Brain microvascular endothelial cell (primary cell): ENCODE measurements around the gene SELENOM.

Experiments
- DNase-seq: peaks from one replicate; pipeline ENCODE4 v3.0.0-alpha.2; 2020
- H3K27ac ChIP-seq: fragments of 250-450 bp; sonication (Bioruptor Pico); 2 replicates; pipeline ENCODE4 v1.5.1; 2020; ENCODE audit warnings: mild to moderate bottlenecking, moderate library complexity
- H3K27me3 ChIP-seq: fragments of 250-450 bp; sonication (Bioruptor Pico); replicated peaks from 2 replicates; pipeline ENCODE4 v1.5.1; 2020; ENCODE audit warnings: mild to moderate bottlenecking
- H3K36me3 ChIP-seq: fragments of 250-450 bp; sonication (Bioruptor Pico); replicated peaks from 2 replicates; pipeline ENCODE4 v1.5.1; 2020; ENCODE audit warnings: mild to moderate bottlenecking
- H3K4me3 ChIP-seq: 2 replicates; pipeline ENCODE4 v1.5.1; 2011; ENCODE audit warnings: low read depth, mild to moderate bottlenecking, control low read depth, low read length, moderate library complexity
- in situ Hi-C: cut with HindIII; loops from 2 replicates; pipeline ENCODE4 v1.10.0; 2017; ENCODE audit warnings: low sequenced_read_pairs, low pct_ligation_motif_present
- TF ChIP-seq, protein P1 (sequence below): IDR thresholded peaks from 2 replicates; pipeline ENCODE4 v1.5.1; 2011; ENCODE audit warnings: low read depth, mild to moderate bottlenecking, moderate library complexity, low read length, control low read depth, inconsistent platforms; ENCODE audit errors: missing control alignments

SELENOM gene

DNA sequence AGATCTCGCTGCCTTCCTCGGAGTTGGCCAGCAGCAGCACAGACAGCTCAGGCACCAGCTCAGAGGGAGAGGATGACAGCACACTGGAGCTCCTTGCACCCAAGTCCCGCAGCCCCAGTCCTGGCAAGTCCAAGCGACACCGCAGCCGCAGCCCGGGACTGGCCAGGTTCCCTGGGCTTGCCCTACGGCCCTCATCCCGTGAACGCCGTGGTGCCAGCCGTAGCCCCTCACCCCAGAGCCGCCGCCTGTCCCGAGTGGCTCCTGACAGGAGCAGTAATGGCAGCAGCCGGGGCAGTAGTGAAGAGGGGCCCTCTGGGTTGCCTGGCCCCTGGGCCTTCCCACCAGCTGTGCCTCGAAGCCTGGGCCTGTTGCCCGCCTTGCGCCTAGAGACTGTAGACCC is 26.5 kb upstream of the SELENOM start:
- H3K27ac ChIP-seq = no peak overlapping the region
- DNase-seq = no peak
- H3K4me3 ChIP-seq = no peak overlapping the region
- TF ChIP-seq, protein P1, sequence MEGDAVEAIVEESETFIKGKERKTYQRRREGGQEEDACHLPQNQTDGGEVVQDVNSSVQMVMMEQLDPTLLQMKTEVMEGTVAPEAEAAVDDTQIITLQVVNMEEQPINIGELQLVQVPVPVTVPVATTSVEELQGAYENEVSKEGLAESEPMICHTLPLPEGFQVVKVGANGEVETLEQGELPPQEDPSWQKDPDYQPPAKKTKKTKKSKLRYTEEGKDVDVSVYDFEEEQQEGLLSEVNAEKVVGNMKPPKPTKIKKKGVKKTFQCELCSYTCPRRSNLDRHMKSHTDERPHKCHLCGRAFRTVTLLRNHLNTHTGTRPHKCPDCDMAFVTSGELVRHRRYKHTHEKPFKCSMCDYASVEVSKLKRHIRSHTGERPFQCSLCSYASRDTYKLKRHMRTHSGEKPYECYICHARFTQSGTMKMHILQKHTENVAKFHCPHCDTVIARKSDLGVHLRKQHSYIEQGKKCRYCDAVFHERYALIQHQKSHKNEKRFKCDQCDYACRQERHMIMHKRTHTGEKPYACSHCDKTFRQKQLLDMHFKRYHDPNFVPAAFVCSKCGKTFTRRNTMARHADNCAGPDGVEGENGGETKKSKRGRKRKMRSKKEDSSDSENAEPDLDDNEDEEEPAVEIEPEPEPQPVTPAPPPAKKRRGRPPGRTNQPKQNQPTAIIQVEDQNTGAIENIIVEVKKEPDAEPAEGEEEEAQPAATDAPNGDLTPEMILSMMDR = no peak
- H3K27me3 ChIP-seq = no peaks in the 10 kb centered on the region
- in situ Hi-C loops = no loop called here
- H3K36me3 ChIP-seq = no peaks in the 10 kb centered on the region

DNA sequence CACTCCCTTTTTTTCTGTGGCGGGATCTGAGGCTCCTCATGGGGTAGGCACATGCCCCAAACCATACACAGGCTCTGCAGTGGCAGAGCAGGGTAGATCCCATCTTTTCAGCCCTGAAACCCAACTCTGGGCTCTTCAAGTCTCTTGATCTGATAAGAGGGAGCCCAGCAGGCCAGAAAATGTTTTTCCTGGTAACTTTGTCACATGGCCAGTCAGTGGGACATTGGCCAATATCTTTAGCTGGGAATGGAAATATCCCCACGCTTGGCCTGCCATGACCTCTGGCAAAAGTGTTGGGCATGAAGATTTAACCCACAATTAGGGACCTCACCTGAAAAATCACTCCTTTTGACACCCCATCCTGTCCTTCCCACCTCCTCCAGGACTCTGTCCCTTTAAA is 23.5 kb upstream of the SELENOM start:
- in situ Hi-C loops = no loop called here
- Histone ChIP-seq H3K27ac (no peak overlapping the region), H3K4me3 (no peak overlapping the region), H3K27me3 (no peaks in the 10 kb centered on the region), H3K36me3 (no peaks in the 10 kb centered on the region)
- TF ChIP-seq, protein P1 = no peak
- DNase-seq = no peak

DNA sequence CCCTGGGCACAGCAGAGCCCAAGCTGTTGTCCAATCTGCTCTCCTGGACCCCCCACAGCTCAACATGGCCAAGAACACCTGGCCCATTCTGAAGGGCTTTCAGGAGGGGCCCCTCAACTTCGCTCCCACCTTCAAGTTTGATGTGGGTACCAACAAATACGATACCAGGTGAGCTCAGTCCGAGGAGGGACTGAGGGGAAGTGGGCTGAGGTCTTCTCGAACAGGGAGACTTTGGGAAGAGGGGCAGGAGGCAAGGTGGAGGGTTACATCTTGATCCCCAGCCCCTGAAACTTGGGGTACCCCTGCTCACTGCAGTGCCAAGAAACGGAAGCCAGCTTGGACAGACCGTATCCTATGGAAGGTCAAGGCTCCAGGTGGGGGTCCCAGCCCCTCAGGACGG is 20.8 kb upstream of the SELENOM start:
- Histone ChIP-seq H3K36me3 (no peaks in the 10 kb centered on the region), H3K4me3 (no peak overlapping the region), H3K27ac (no peak overlapping the region), H3K27me3 (no peaks in the 10 kb centered on the region)
- DNase-seq = no peak
- TF ChIP-seq, protein P1 = no peak
- in situ Hi-C loops = no loop called here

DNA sequence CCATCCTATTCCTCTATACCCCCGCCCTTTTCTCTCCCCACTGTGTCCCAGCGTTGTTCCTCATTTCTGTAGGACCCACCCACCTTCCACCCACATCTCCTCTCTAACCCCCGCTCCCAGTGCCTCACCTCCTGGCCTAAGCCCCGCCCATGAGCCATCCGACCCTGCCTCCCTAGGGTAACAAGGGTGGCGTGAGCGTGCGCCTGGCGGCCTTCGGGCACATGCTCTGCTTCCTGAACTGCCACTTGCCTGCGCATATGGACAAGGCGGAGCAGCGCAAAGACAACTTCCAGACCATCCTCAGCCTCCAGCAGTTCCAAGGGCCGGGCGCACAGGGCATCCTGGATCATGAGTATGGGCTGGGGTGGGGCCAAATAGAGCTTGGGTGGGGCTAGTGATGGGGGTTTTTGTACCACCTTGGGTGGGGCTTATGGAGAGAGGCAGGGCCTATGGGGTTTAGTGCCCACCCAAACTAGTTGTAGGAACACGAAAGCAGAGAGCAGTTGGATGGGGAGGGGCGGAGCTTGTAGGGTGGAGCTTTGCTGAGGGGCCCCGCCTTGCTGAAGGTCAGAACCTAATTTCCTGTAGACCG is 19.9 kb upstream of the SELENOM start:
- DNase-seq = no peak
- Histone ChIP-seq H3K27me3 (no peaks in the 10 kb centered on the region), H3K36me3 (no peaks in the 10 kb centered on the region), H3K27ac (no peak overlapping the region), H3K4me3 (no peak overlapping the region)
- in situ Hi-C loops = no loop called here
- TF ChIP-seq, protein P1 = no peak

DNA sequence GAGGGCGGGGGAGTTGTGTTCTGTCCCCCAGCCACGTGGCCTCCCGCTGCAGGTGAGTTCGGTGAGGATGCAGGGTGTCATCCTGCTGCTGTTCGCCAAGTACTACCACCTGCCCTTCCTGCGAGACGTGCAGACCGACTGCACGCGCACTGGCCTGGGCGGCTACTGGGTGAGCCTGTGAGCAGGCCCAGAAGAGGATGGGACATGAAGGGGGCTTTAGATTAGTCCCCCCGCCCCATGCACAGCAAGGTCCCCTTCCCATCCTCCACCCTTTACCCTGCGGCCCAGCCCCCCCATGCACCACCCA is 19.5 kb upstream of the SELENOM start:
- no peaks in the 10 kb centered on the region for H3K27me3 ChIP-seq
- TF ChIP-seq, protein P1 = no peak
- in situ Hi-C loops = no loop called here
- no peak for DNase-seq
- no peaks in the 10 kb centered on the region for H3K36me3 ChIP-seq
- no peak overlapping the region for H3K4me3 ChIP-seq
- H3K27ac ChIP-seq = no peak overlapping the region

DNA sequence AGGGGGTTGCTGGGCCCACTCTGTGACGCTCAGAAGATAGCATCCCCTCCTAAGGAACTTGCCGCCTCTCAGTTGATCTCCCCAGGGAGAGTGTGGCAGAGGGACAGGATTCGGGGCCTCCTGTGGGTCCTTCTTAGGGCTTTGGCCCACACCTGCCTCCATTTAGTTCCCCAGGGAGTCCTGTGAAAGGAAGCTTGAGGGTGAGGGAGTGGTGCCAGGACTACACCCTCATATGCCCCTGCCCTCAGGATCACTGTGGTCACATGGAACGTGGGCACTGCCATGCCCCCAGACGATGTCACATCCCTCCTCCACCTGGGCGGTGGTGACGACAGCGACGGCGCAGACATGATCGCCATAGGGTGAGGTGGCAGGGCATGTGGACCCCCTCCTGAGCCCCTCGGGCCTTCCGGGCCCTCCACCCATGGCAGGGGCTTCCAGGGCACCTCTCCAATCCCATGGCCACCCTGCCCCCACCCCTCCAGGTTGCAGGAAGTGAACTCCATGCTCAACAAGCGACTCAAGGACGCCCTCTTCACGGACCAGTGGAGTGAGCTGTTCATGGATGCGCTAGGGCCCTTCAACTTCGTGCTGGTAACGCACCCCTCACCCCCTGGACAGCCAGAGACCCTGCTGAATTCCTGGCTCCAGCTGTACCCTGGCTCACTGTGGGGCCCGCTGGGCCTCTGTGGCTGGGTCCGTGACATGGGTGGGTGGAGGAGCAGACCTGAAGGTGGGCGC is 18.9 kb upstream of the SELENOM start:
- TF ChIP-seq, protein P1 = no peak
- DNase-seq = no peak
- H3K27ac ChIP-seq = no peak overlapping the region
- H3K36me3 ChIP-seq = no peaks in the 10 kb centered on the region
- no peaks in the 10 kb centered on the region for H3K27me3 ChIP-seq
- H3K4me3 ChIP-seq = no peak overlapping the region
- in situ Hi-C loops = no loop called here
